ENCODE measurements around the gene MCAT.

- TF ChIP-seq CTCF (IDR thresholded peaks at IDR 0.05) (no peak), POLR2AphosphoS5 (IDR thresholded peaks at IDR 0.05) (no peak), POLR2A (IDR thresholded peaks at IDR 0.05) (no peak)
Observed at GRCh38 chr22:43147821-43148220, 4.6 kb upstream of the MCAT start.

All from prostate gland (tissue), 2 donors.